NCI-H1436 (cell line): ENCODE measurements around the gene ZNF83.
"Not testable (repeated sequence)": the region's sequence is repeated elsewhere in the genome, so short reads cannot be mapped to it uniquely, and the experiment has no call there.

Source experiments
- DNase-seq: peaks from one replicate; lab custom pipeline; 2025; lab: John Stamatoyannopoulos, UW

ZNF83 gene

GRCh38 chr19:52639996-52640395 lies 1.8 kb upstream of the ZNF83 start:
- DNase-seq, result no peak

- no peak for DNase-seq
Observed at GRCh38 chr19:52638601-52639000, 446 bp upstream of the ZNF83 start.

GRCh38 chr19:52635786-52636570 lies 2.2 kb downstream of the ZNF83 start:
- DNase-seq, result no peak

- DNase-seq, result not testable (repeated sequence)
Observed at GRCh38 chr19:52627441-52627840, 10.7 kb downstream of the ZNF83 start.

GRCh38 chr19:52626915-52627314 lies 11.2 kb downstream of the ZNF83 start:
- no peak for DNase-seq

- no peak for DNase-seq
Observed at GRCh38 chr19:52622261-52622660, 15.9 kb downstream of the ZNF83 start.

GRCh38 chr19:52621376-52621775 lies 16.8 kb downstream of the ZNF83 start:
- no peak for DNase-seq

- no peak for DNase-seq
Observed at GRCh38 chr19:52613299-52613906, 24.8 kb downstream of the ZNF83 start.

GRCh38 chr19:52603558-52604207 lies 34.5 kb downstream of the ZNF83 start:
- no peak for DNase-seq

- DNase-seq, result no peak
Observed at GRCh38 chr19:52602941-52603340, 35.2 kb downstream of the ZNF83 start.

- not testable (repeated sequence) for DNase-seq
Observed at GRCh38 chr19:52601974-52602366, 36.2 kb downstream of the ZNF83 start.

- DNase-seq, result peak; percentile 91
Observed at GRCh38 chr19:52601025-52601973, 36.9 kb downstream of the ZNF83 start.

- no peak for DNase-seq
Observed at GRCh38 chr19:52600639-52601024, 37.5 kb downstream of the ZNF83 start.

GRCh38 chr19:52599241-52599640 lies 38.9 kb downstream of the ZNF83 start:
- no peak for DNase-seq

GRCh38 chr19:52593441-52593840 lies 44.7 kb downstream of the ZNF83 start:
- not testable (repeated sequence) for DNase-seq

GRCh38 chr19:52592301-52592700 lies 45.9 kb downstream of the ZNF83 start:
- no peak for DNase-seq

GRCh38 chr19:52590728-52591127 lies 47.4 kb downstream of the ZNF83 start:
- DNase-seq, result no peak

GRCh38 chr19:52585604-52586003 lies 52.6 kb downstream of the ZNF83 start:
- DNase-seq, result no peak

GRCh38 chr19:52584736-52585440 lies 53.3 kb downstream of the ZNF83 start:
- no peak for DNase-seq

- DNase-seq, result peak; percentile 94
Observed at GRCh38 chr19:52570000-52570861, 67.9 kb downstream of the ZNF83 start, which contains the start of gene ZNF701. Gene ZNF701 (plus strand): TSS chr19:52570287. CDS start chr19:52574148, 3,861 bp downstream.
